ENCODE measurements around the gene ATP11C. TPM values are rescaled to one million over a fixed set of nuclear protein-coding genes. Genes with fewer than 3 reads are reported as not detected.

ATP11C gene
- total RNA-seq, 1 experiment from 2014 or later = 38.6 TPM

GRCh38 chrX:139724626-139725025 is 208.2 kb downstream of the ATP11C start:
- Mint-ChIP-seq H3K4me3 (no peak overlapping the region), H3K27me3 (ENCODE audit: low read depth) (no peaks in the 10 kb centered on the region), H3K4me1 (peaks cover 12% of the 10 kb centered on the region), H3K36me3 (no peaks in the 10 kb centered on the region), H3K9me3 (no peaks in the 10 kb centered on the region), H3K27ac (no peak overlapping the region)
- TF ChIP-seq MYBL2 (CRISPR knock-in tag; IDR thresholded peaks at IDR 0.05) (no peak), CBFB (CRISPR knock-in tag; IDR thresholded peaks at IDR 0.05; ENCODE audit: low read depth) (no peak), IRF2 (CRISPR knock-in tag; IDR thresholded peaks at IDR 0.05; ENCODE audit: borderline replicate concordance, low read depth) (no peak), CREB1 (CRISPR knock-in tag; IDR thresholded peaks at IDR 0.05) (no peak), ATF2 (CRISPR knock-in tag; IDR thresholded peaks at IDR 0.05; ENCODE audit: borderline replicate concordance, low read depth) (no peak), OVOL2 (CRISPR knock-in tag; IDR thresholded peaks at IDR 0.05; ENCODE audit: borderline replicate concordance) (no peak), SMAD3 (CRISPR knock-in tag; IDR thresholded peaks at IDR 0.05; ENCODE audit: borderline replicate concordance) (no peak)
- TF ChIP-seq, protein P1, sequence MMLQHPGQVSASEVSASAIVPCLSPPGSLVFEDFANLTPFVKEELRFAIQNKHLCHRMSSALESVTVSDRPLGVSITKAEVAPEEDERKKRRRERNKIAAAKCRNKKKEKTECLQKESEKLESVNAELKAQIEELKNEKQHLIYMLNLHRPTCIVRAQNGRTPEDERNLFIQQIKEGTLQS (CRISPR knock-in tag; conservative IDR thresholded peaks at IDR 0.05) = no peak
- ChIA-PET POLR2A (no interaction called here), CTCF (no interaction called here)
- DNase-seq (ENCODE audit: low spot score) (no peak), ATAC-seq (no peak)

- H3K27me3 Mint-ChIP-seq (ENCODE audit: low read depth) = no peaks in the 10 kb centered on the region
- CTCF ChIA-PET = no interaction called here
Measured at GRCh38 chrX:139720979-139721378, 211.9 kb downstream of the ATP11C start.

DNA sequence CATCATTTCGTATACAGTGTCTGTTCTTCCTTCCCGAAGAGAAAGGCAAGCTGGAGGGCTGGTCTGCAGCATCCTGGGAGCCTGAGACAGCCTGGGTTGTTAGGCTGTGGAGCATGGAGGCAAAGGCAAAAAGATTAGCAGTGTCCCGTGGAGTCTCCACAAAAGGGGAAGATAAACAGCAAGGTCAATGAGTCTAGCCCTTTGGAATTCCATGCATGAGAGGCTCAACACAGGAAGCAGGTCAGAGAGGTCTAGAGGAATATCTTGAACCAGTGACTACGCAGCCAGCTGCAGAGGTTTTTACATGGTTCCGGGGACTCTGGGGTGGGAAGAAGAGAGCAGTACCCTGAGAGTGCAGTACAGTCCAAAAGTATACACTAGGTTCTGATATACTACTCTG is 212.7 kb downstream of the ATP11C start:
- ATAC-seq = peak; percentile 96
- Mint-ChIP-seq H3K27ac (peak overlapping the region; percentile 84), H3K4me1 (peaks cover 14% of the 10 kb centered on the region), H3K36me3 (no peaks in the 10 kb centered on the region; the same call in 1 of the 2 replicates), H3K9me3 (no peaks in the 10 kb centered on the region), H3K4me3 (no peak overlapping the region), H3K27me3 (ENCODE audit: low read depth) (no peaks in the 10 kb centered on the region)
- TF ChIP-seq, protein P2, sequence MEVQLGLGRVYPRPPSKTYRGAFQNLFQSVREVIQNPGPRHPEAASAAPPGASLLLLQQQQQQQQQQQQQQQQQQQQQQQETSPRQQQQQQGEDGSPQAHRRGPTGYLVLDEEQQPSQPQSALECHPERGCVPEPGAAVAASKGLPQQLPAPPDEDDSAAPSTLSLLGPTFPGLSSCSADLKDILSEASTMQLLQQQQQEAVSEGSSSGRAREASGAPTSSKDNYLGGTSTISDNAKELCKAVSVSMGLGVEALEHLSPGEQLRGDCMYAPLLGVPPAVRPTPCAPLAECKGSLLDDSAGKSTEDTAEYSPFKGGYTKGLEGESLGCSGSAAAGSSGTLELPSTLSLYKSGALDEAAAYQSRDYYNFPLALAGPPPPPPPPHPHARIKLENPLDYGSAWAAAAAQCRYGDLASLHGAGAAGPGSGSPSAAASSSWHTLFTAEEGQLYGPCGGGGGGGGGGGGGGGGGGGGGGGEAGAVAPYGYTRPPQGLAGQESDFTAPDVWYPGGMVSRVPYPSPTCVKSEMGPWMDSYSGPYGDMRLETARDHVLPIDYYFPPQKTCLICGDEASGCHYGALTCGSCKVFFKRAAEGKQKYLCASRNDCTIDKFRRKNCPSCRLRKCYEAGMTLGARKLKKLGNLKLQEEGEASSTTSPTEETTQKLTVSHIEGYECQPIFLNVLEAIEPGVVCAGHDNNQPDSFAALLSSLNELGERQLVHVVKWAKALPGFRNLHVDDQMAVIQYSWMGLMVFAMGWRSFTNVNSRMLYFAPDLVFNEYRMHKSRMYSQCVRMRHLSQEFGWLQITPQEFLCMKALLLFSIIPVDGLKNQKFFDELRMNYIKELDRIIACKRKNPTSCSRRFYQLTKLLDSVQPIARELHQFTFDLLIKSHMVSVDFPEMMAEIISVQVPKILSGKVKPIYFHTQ (CRISPR knock-in tag; IDR thresholded peaks at IDR 0.05) = no peak
- no peak for TF ChIP-seq CTCF (IDR thresholded peaks at IDR 0.05)
- 0 out of 2 replicates have a peak, but pooled peaks have one; percentile 38 for TF ChIP-seq TEAD1 (CRISPR knock-in tag; IDR thresholded peaks at IDR 0.05)
- ChIA-PET CTCF (no interaction called here), POLR2A (no interaction called here)
- DNase-seq (ENCODE audit: low spot score) = peak; percentile 11

More at GRCh38 chrX:139720979-139721378, 211.9 kb downstream of the ATP11C start:
- H3K27ac Mint-ChIP-seq = no peak overlapping the region
- H3K9me3 Mint-ChIP-seq = no peaks in the 10 kb centered on the region
- no peak overlapping the region for H3K4me3 Mint-ChIP-seq
- TF ChIP-seq, protein P3, sequence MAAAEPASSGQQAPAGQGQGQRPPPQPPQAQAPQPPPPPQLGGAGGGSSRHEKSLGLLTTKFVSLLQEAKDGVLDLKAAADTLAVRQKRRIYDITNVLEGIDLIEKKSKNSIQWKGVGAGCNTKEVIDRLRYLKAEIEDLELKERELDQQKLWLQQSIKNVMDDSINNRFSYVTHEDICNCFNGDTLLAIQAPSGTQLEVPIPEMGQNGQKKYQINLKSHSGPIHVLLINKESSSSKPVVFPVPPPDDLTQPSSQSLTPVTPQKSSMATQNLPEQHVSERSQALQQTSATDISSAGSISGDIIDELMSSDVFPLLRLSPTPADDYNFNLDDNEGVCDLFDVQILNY (CRISPR knock-in tag; IDR thresholded peaks at IDR 0.05) = no peak
- no peak for TF ChIP-seq SP1 (CRISPR knock-in tag; conservative IDR thresholded peaks at IDR 0.05)
- no peak for TF ChIP-seq CREB1 (CRISPR knock-in tag; IDR thresholded peaks at IDR 0.05)
- no peak for TF ChIP-seq TEAD1 (CRISPR knock-in tag; IDR thresholded peaks at IDR 0.05)
- no peak for TF ChIP-seq FOXK1 (CRISPR knock-in tag; IDR thresholded peaks at IDR 0.05)
- TF ChIP-seq ZBTB21 (CRISPR knock-in tag; IDR thresholded peaks at IDR 0.05; ENCODE audit: borderline replicate concordance) = no peak
- TF ChIP-seq, protein P4, sequence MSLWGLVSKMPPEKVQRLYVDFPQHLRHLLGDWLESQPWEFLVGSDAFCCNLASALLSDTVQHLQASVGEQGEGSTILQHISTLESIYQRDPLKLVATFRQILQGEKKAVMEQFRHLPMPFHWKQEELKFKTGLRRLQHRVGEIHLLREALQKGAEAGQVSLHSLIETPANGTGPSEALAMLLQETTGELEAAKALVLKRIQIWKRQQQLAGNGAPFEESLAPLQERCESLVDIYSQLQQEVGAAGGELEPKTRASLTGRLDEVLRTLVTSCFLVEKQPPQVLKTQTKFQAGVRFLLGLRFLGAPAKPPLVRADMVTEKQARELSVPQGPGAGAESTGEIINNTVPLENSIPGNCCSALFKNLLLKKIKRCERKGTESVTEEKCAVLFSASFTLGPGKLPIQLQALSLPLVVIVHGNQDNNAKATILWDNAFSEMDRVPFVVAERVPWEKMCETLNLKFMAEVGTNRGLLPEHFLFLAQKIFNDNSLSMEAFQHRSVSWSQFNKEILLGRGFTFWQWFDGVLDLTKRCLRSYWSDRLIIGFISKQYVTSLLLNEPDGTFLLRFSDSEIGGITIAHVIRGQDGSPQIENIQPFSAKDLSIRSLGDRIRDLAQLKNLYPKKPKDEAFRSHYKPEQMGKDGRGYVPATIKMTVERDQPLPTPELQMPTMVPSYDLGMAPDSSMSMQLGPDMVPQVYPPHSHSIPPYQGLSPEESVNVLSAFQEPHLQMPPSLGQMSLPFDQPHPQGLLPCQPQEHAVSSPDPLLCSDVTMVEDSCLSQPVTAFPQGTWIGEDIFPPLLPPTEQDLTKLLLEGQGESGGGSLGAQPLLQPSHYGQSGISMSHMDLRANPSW (CRISPR knock-in tag; conservative IDR thresholded peaks at IDR 0.05; ENCODE audit: low read depth) = no peak
- no peak for TF ChIP-seq ZNF138 (CRISPR knock-in tag; conservative IDR thresholded peaks at IDR 0.05)
- TF ChIP-seq ELF4 (CRISPR knock-in tag; IDR thresholded peaks at IDR 0.05; ENCODE audit: low read depth) = no peak
- TF ChIP-seq MYBL2 (CRISPR knock-in tag; IDR thresholded peaks at IDR 0.05) = no peak
- no peak for ATAC-seq
- no peak for DNase-seq (ENCODE audit: low spot score)
- POLR2A ChIA-PET = no interaction called here
- no peaks in the 10 kb centered on the region; the same call in 1 of the 2 replicates for H3K36me3 Mint-ChIP-seq
- peaks cover 14% of the 10 kb centered on the region for H3K4me1 Mint-ChIP-seq

Measured in WTC11 (cell line).